Pulmonary artery endothelial cell (primary cell): ENCODE measurements around the gene OSBPL5. TPM values are rescaled to one million over a fixed set of nuclear protein-coding genes. Genes with fewer than 3 reads are reported as not detected.
"Not testable (repeated sequence)": the region's sequence is repeated elsewhere in the genome, so short reads cannot be mapped to it uniquely, and the experiment has no call there.

Experiments
- DNase-seq: peaks from one replicate; pipeline ENCODE4 v3.0.0-alpha.2; 2011; ENCODE audit warnings: low read depth, low spot score
- total RNA-seq: library from RNA; depleted of rRNA; stranded (reverse); fragments of >200 nt; gene quantifications from 2 replicates; pipeline ENCODE4 v1.2.3, GENCODE V29; 2014

OSBPL5 gene
- total RNA-seq, 1 donor from 2014 or later: 32.9 TPM

DNA sequence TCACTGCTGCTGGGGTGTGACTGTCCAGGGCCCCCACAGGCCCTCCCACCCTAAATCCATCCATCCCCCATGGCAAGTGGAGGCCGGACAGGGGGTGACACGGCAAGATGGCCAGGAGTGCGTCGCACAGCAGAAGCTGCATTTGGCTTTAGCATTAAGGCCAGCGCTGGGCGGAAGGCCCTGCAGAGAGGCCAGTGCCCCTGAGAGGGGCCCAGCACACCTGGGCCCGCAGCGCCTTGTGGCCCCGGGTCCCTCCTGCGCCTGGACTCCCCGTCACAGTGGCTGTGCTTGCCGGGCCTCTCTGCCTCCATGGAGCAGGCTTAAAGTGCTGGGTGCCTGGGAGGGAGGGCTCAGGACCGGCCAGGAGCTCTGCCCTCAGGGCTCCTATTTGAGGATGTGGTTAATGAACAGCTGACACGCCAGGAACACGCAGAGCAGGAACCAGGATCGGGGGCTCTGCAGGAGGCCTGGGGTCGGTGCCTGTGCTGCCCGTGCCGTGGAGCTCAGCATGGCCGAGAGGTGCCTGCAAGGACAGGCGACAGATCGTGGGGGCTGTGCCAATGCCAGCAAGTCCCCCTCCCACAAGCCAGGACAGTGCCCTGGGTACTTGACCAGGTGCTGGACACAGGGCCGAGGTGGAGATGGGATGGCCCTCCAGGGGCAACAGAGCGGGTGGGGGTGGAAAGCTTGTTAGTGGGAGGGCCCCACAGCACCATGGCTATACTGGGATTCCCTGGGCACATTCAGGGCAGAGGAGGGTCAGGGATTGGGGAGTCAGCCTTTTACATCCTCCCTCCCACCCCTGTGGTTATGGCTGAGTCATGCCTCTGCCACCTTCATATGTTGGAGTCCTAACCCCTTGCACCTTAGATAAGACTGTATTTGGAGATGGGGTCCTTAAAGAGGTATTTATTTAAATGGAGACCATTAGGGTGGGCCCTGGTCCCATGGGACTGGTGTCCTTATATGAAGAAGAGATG is 77.0 kb downstream of the OSBPL5 start:
- DNase-seq: no peak

GRCh38 chr11:3087373-3087772 is 77.7 kb downstream of the OSBPL5 start:
- no peak for DNase-seq

DNA sequence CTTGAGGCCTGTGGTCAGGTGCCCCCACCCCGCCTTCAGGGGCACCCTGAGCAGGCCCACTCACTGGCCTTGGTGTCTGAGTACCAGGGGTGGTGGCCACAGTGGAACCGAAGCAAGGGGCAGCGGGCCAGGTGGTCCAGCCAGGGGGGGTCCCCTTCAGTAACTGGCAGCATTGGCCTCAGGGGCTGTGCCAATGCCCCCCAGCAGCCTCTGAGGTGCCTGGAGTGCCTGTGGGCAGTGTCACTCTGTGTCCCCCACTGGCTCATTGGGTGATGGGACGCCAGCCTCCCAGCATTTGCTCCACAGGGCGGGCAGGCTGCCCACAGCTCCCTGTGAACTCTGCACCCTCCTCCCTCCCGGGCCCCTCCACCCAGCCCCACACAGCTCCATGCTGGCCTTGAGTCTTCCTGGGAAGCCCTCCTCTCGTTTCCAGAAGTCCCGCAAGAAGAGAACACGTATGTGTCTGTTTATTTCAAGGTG is 78.4 kb downstream of the OSBPL5 start:
- no peak for DNase-seq

- no peak for DNase-seq
These were observed 79.0 kb downstream of the OSBPL5 start for GRCh38 chr11:3086114-3086513.

GRCh38 chr11:3085052-3085451 is 80.1 kb downstream of the OSBPL5 start:
- no peak for DNase-seq

DNA sequence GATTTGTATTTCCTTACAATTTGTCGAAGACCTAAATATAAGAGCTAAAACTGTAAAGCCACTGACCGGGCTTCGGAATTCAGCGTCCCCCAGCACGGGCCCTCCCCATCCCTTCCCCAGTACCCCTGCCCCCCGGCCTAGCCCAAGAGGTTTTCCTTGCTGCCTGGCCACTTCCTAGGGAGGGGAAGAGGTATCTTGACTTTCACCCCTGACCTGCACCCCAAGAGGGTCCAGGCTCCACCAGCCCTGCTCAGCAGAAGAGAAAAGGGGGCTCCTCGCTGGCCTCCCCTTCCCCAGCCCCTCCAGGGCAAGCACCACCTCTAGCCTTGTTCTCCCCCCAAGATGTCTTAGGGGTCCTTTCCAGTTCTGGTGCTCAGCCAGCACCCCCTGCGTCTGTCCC is 81.8 kb downstream of the OSBPL5 start:
- no peak for DNase-seq

DNA sequence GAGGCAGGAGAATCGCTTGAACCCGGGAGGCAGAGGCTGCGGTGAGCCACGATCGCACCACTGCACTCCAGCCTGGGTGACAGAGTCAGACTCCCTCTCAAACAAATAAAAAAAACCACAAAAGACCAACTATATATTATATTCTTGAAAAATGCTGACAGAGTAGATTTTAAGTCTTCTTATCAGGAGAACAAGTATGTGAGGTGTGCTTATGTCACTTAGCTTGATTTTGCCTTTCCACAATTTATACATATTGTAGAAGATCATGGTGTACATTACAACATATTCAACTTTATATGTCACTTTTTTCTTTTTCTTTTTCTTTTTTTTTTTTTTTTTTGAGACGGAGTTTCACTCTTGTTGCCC is 83.7 kb downstream of the OSBPL5 start:
- DNase-seq: no peak

DNA sequence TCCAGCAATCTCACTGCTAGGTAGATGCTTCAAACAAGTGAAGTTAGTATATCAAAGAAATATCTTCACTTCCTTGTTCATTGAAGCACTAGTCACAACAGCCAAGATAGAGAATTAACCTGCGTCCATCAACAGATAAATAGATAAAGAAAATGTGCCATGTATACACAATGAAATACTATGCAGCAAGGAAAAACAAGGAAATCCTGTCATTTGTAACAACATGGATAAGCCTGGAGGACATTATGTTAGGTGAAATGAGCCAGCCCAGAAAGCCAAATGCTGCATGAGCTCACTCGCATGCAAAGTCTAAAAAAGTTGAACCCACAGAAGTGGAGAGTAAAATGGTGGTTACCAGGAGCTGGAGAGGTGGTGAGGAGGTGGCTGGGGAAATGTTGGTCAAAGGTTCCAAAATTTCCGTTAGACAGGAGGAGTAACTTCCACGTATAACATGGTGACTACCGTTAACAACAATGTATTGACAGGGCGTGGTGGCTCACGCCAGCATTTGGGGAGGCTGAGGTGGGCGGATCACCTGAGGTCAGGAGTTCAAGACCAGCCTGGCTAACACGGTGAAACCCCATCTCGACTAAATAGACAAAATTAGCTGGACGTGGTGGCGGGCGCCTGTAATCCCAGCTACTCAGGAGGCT is 84.3 kb downstream of the OSBPL5 start:
- DNase-seq: no peak

GRCh38 chr11:3080104-3080503 is 85.0 kb downstream of the OSBPL5 start:
- no peak for DNase-seq

DNA sequence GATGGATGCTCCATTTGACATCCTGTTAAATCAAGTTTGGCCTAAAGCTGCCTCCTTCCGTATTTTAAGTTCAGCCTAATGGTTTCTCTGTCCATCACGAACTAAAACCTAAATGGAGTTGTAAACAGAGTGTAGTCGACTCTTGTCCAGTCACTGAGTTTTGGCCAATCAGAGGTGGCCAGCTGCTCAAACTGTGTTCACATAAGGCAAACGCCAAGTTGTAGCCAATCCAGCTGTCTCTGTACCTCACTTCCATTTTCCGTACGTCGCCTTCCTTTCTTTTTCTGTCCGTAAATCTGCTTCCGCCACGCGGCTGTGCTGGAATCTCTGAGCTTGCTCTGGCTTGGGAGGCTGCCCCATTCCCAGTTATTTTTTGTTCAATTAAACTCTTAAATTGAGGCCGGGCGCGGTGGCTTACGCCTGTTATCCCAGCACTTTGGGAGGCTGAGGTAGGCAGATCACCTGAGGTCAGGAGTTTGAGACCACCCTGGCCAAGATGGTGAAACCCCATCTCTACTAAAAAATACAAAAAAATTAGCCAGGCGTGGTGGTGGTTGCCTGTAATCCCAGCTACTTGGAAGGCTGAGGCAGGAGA is 87.2 kb downstream of the OSBPL5 start:
- no peak for DNase-seq

DNA sequence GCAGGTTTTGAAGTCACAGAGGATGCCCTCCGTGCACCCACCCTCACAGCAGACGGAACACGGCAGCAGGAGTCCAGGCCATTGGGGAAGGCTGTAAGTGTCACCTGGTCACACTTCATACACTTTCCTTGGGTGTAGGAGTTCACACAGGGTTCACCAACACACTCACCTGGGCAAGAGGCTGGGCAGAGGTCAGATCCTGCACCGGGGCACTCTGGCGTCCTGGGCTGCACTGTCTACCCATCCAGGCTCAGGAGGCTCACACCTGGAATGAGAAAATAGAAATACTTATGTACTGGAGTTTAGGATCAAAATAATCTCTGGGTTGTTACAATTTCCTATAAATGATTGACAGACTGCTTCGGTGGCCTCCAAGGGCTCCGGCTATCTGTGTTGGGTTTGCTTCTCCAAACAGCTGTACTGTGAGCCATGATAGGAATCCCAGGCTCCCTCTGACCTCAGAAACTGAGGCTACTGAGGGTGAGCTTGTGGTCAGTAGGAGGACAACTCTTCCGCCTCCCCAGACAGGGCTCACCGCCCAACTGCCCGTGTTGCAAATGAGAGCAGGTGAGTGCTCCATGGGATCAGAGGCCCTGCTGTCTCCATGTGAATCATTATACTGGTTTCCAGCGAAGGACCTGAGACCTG is 87.8 kb downstream of the OSBPL5 start:
- DNase-seq: no peak

- no peak for DNase-seq
These were observed 90.1 kb downstream of the OSBPL5 start for GRCh38 chr11:3074912-3075589.

DNA sequence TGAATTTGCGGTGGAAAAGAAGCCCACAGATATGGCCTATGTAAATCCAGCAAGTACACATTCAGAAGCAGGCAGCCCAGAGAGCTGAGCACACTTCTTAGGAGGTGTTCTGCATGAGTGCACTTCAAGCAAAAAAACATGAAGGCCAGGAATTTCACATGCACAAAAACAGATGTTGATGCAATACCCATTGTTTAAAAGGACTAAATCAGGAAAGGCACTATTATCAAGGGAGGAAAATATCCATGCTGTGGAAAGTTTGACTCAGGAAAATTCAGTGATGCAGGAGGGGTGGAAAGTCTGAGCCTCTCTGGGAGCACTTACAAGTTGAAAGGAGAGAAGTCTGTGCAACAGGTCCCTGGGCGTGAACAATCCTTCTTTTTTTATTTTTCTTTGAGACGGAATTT is 92.1 kb downstream of the OSBPL5 start:
- DNase-seq: peak; percentile 74

DNA sequence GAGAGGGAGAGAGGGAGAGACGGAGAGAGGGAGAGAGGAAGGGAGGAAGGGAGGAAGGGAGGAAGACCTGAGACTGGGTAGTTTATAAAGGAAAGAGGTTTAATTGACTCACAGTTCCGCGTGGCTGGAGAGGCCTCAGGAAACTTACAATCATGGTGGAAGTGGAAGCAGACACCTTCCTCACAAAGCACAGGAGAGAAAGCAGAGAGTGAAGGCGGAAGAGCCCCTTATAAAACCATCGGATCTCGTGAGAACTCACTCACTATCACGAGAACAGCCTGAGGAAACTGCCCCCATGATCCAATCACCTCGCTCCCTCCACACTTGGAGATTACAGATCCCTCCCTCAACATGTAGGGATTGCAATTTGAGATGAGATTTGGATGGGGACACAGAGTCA is 95.7 kb downstream of the OSBPL5 start:
- no peak for DNase-seq

GRCh38 chr11:3066308-3066707 is 98.8 kb downstream of the OSBPL5 start:
- not testable (repeated sequence) for DNase-seq

- DNase-seq: not testable (repeated sequence)
These were observed 100.4 kb downstream of the OSBPL5 start for GRCh38 chr11:3064709-3065108.

GRCh38 chr11:3063876-3064275 is 101.2 kb downstream of the OSBPL5 start:
- not testable (repeated sequence) for DNase-seq

DNA sequence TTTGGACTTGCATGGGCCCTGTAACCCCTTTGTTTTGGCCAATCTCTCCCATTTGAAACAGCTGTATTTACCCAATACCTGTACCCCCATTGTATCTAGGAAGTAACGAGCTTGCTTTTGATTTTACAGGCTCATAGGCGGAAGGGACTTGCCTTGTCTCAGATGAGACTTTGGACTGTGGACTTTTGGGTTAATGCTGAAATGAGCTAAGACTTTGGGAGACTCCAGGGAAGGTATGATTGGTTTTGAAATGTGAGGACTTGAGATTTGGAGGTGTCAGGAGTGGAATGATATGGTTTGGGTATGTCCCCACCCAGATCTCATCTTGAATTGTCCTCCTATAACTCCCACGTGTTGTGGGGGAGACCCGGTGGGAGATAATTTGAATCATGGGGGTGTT is 101.7 kb downstream of the OSBPL5 start:
- DNase-seq: not testable (repeated sequence)

GRCh38 chr11:3060436-3061025 is 104.6 kb downstream of the OSBPL5 start:
- no peak for DNase-seq

DNA sequence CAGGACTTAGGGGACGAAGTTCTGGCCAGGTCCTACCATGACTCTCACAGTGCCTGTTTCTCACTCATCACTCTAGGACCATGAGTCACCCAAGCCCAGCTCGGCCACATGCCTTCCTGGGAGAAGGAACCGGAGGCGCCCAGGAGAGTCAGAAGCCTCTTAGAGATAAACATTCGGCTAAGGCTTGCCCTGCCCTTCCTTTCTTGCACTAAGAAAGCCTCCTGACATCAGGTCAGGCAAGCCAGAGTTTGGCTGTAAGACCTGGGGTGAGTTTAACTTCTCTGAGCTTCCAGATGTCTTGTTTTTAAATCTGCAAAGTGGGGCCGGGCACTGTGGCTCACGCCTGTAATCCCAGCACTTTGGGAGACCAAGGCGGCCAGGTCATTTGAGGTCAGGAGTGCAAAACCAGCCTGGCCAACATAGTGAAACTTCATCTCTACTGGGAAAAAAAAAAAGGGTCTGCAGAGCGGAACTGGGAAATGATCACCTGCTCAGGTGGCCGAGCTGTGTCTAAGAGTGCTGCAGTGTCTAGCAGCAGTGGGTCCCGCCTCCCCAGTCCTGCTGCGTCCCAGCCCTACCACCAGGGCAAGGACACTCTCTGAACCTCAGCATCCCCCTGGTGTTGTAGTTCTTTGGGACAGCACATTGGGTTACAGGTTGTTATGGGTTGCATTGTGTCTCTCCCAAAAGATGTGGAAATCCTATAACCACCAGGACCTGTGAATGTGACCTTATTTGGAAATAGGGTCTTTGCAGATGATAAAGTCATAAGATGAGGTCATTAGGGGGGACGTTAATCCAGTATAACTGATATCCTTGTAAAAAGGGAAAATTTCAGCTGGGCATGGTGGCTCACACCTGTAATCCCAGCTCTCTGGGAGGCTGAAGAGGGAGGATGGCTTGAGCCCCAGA is 106.1 kb downstream of the OSBPL5 start:
- DNase-seq: peak; percentile 50
